Ascending aorta (tissue), 2 donors: ENCODE measurements around the gene EPRS1. TPM values are rescaled to one million over a fixed set of nuclear protein-coding genes. Genes with fewer than 3 reads are reported as not detected.
A peak's percentile ranks its signal among the peaks of the same experiment; 100 is the strongest.
"Not testable (repeated sequence)": the region's sequence is repeated elsewhere in the genome, so short reads cannot be mapped to it uniquely, and the experiment has no call there.

Experiments used
- DNase-seq, 2 donors: peaks; one replicate each; pipeline ENCODE4 v3.0.0-alpha.2; 2019; ENCODE audit warnings: low spot score in 2 of 2
- H3K27ac ChIP-seq, 2 donors: fragments of 200-600 bp; sonication (generic); one replicate each; pipeline ENCODE4 v1.5.1; 2016 to 2017; ENCODE audit warnings: mild to moderate bottlenecking in 1 of 2
- H3K27me3 ChIP-seq: fragments of 200-600 bp; sonication (generic); one replicate; pipeline ENCODE4 v1.5.1; 2017
- H3K36me3 ChIP-seq, 2 donors: fragments of 200-600 bp; sonication (generic); one replicate each; pipeline ENCODE4 v1.5.1; 2016
- H3K4me1 ChIP-seq, 2 donors: fragments of 200-600 bp; sonication (generic); one replicate each; pipeline ENCODE4 v1.5.1; 2016 to 2017; ENCODE audit warnings: mild to moderate bottlenecking in 1 of 2
- H3K4me3 ChIP-seq, 2 donors: fragments of 200-600 bp; sonication (generic); one replicate each; pipeline ENCODE4 v1.5.1; 2016 to 2017; ENCODE audit warnings: mild to moderate bottlenecking in 1 of 2
- H3K9me3 ChIP-seq, 2 donors: fragments of 200-600 bp; sonication (generic); one replicate each; pipeline ENCODE4 v1.5.1; 2016
- intact Hi-C: fragments of 100-400 bp; cut with DNase I; formaldehyde crosslinking; loops from one replicate; pipeline ENCODE4 v1.15.1; 2023
- total RNA-seq: library from RNA; depleted of rRNA; stranded (reverse); fragments of >200 nt; gene quantifications from one replicate; pipeline ENCODE4 v1.1.0, GENCODE V29; 2016
- TF ChIP-seq, protein P1 (sequence below), 3 experiments: fragments of 200-600 bp in 2 of 3; fragments of 450-650 bp in 1 of 3; sonication (generic) in 2 of 3; IDR thresholded peaks; one replicate each; pipeline ENCODE4 v1.5.1; 2016 to 2019; ENCODE audit warnings: antibody characterized with exemption in 3 of 3, mild to moderate bottlenecking in 1 of 3, moderate library complexity in 1 of 3

Gene EPRS1
- total RNA-seq, 1 donor from 2014 or later = 16.0 TPM

DNA sequence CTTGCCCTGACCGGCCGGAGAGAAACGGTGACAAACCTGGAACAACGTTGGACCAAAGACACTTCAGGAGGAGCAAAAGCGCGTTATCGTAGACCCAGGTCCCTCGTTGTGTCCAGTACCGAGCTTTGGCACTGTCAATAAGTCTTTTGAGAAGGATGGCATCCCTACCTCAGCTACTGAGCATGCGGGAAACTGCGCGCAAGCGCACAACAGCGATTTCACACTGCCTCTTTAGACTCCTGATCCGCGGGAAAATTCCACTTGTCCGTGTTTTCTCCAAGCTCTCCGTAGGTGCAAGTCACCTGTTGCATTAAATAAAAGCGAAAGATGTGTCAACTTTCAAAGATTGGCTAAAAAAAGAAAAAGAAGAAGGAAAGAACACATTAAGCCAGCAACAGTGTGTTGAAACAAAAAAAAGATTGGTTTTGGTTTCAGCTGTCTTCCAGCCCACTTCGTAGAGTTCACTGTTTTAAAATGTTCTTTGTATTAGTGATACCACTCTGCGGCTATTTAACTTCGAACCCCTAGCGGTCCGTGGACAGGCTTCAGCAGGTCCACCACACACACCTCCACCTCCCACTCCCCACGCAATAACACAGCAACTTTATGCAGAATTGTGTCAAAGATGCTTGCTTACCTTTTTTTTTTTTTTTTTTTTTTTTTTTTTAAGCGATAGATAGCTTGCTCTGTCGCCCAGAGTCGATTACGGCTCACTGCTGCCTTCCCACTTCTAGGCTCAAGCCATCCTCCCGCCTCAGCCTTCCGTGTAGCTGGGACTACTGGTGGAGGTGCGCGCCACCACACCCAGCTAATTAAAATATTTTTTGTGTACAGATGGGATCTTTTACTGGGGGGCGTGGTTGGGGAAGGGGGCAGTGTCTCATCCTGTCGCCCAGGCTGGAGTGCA is 43.6 kb upstream of the EPRS1 start, which contains the start of gene BPNT1:
Gene BPNT1, minus strand, starts transcription at position 139 of the 907 bp plus-strand sequence. CDS start 9,942 bp downstream, outside the sequence.
- H3K27me3 ChIP-seq = no peaks in the 10 kb centered on the region
- intact Hi-C loops = loop anchor here (5.0 kb wide), 1 partner anchor 43 kb away; the partner anchor contains the start of gene EPRS1
- H3K9me3 ChIP-seq = no peaks in the 10 kb centered on the region
- no peaks in the 10 kb centered on the region for H3K36me3 ChIP-seq
- peaks cover 0 to 2% of the 10 kb centered on the region in 2 donors for H3K4me1 ChIP-seq
- TF ChIP-seq, protein P1, sequence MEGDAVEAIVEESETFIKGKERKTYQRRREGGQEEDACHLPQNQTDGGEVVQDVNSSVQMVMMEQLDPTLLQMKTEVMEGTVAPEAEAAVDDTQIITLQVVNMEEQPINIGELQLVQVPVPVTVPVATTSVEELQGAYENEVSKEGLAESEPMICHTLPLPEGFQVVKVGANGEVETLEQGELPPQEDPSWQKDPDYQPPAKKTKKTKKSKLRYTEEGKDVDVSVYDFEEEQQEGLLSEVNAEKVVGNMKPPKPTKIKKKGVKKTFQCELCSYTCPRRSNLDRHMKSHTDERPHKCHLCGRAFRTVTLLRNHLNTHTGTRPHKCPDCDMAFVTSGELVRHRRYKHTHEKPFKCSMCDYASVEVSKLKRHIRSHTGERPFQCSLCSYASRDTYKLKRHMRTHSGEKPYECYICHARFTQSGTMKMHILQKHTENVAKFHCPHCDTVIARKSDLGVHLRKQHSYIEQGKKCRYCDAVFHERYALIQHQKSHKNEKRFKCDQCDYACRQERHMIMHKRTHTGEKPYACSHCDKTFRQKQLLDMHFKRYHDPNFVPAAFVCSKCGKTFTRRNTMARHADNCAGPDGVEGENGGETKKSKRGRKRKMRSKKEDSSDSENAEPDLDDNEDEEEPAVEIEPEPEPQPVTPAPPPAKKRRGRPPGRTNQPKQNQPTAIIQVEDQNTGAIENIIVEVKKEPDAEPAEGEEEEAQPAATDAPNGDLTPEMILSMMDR (IDR thresholded peaks at IDR 0.05) = no peak
- peak within 1 kb of the TSS in 1 of 2 donors; percentile 59 for H3K27ac ChIP-seq
- H3K4me3 ChIP-seq = peak within 1 kb of the TSS; percentile 56 to 71
- DNase-seq = peak; percentile 74 to 97

DNA sequence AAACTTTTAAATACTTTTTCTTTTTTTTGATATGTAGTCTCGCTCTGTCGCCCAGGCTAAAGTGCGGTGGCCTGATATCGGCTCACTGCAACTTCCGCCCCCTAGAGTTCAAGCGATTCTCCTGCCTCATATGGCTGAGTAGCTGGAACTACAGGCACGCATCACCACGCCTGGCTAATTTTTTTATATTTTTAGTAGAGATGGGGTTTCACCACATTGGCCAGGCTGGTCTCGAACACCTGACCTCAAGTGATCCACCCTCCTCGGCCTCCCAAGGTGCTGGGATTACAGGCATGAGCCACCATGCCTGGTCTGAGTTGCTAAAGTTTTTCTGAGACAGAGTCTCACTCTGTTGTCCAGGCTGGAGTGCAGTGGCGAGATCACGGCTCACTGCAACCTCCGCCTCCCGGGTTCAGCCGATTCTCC is 40.0 kb upstream of the EPRS1 start:
- H3K4me1 ChIP-seq, H3K36me3 ChIP-seq, DNase-seq, H3K4me3 ChIP-seq, intact Hi-C loops, H3K27ac ChIP-seq, H3K9me3 ChIP-seq, H3K27me3 ChIP-seq: not testable (repeated sequence)

DNA sequence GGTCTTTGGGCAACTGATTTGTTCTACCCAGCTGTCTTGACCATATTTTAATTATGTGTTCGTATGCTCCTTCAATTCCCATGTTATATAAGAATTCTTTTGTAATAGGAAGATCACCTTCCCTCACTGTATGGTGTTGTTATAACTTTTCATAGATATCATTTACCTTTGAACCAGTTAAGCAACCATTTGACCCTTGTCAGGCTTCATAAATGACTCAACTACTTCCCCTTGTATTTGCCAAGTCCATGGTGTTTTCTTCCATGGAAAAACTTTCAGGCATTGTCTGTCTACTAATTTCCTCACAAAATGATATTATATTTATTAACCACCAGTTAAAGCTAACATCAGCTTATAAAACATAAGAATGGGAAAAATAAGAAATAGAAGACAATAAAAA is 38.2 kb upstream of the EPRS1 start:
- H3K9me3 ChIP-seq = no peaks in the 10 kb centered on the region
- intact Hi-C loops = no loop called here
- no peak for DNase-seq

DNA sequence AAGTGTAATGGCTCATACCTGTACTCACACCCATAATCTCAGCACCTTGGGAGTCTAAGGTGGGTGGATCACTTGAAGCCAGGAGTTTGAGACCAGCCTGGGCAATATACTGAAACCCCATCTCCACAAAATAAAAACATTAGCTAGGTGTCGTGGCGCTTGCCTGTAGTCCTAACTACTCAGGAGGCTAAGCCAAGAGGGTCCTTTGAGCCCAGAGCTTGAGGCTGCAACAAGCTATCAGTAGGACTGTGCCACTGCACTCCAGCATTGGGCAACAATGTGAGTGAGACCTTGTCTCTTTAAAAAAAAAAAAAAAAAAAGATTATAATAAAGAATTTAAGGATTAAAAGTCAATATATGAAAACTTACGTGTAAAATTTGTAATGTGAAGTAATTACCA is 31.6 kb upstream of the EPRS1 start:
- Histone ChIP-seq H3K4me1 (no peaks in the 10 kb centered on the region), H3K27ac (no peak overlapping the region), H3K9me3 (no peaks in the 10 kb centered on the region), H3K27me3 (no peaks in the 10 kb centered on the region), H3K4me3 (no peak overlapping the region), H3K36me3 (peaks cover 8 to 13% of the 10 kb centered on the region in 2 donors)
- intact Hi-C loops = no loop called here
- DNase-seq = no peak
- TF ChIP-seq, protein P1 (IDR thresholded peaks at IDR 0.05) = no peak

More for the DNA sequence above, 38.2 kb upstream of the EPRS1 start:
- TF ChIP-seq, protein P1 (IDR thresholded peaks at IDR 0.05) = no peak
- H3K27ac ChIP-seq = no peak overlapping the region
- H3K36me3 ChIP-seq = peaks cover 0 to 4% of the 10 kb centered on the region in 2 donors
- no peaks in the 10 kb centered on the region for H3K27me3 ChIP-seq
- no peak overlapping the region for H3K4me3 ChIP-seq
- no peaks in the 10 kb centered on the region for H3K4me1 ChIP-seq

DNA sequence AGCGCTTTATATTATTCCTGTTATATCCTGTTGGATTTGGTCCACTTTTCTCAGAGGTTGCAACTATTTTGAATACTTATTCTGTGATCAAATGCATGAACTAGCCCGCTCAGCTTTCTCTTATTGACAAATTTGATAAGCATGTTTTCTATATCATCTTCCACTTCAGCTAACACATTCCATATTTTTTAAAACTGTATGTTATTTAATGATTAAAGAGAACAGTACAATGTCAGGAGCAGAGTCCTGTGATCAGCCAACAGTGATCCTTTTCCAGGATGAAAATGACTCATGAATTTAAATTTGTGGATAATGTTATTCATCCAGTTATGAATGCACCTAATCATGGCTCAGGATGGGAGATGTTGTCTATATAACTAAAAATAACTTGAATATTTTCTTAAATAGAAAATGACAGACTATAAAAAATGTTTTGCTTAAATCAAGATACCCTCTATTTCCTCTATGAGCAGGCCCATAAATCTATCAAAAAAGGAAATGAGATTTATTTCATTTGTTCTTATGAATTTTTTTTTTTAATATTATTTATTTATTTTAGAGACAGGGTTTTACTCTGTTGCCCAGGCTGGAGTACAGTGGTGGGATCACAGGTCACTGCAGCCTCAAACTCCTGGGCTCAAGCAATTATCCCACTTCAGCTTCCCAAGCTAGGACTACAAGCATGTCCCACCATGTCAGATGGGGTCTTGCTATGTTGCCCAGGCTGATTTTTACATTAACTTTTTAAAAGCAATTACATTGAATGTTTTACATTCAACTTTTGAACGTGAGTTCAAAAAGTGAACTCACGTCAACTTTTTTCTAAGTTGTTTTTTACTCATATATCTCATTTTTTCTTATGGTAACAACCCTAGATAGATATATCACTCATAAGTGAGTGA is 30.8 kb upstream of the EPRS1 start:
- no peaks in the 10 kb centered on the region for H3K4me1 ChIP-seq
- intact Hi-C loops = no loop called here
- H3K36me3 ChIP-seq = peaks cover 8 to 20% of the 10 kb centered on the region in 2 donors
- H3K4me3 ChIP-seq = no peak overlapping the region
- H3K9me3 ChIP-seq = no peaks in the 10 kb centered on the region
- no peak for DNase-seq
- H3K27ac ChIP-seq = no peak overlapping the region
- TF ChIP-seq, protein P1 (IDR thresholded peaks at IDR 0.05) = no peak
- no peaks in the 10 kb centered on the region for H3K27me3 ChIP-seq
